Endothelial cell of umbilical vein (primary cell): ENCODE measurements around the gene BSPRY. TPM values are rescaled to one million over a fixed set of nuclear protein-coding genes. Genes with fewer than 3 reads are reported as not detected.

Source experiments
- BruUV-seq: library from RNA; stranded (reverse); fragments of 400-500 nt; replicated peaks from 2 replicates; lab custom pipeline; 2021; lab: Mats Ljungman, UMichigan
- CTCF ChIA-PET: fragments of 300-600, 350-600 bp; sonication (Branson Sonifier 250); formaldehyde crosslinking; loops from one replicate; lab custom pipeline; 2021; ENCODE audit warnings: antibody characterized with exemption, inconsistent platforms; lab: Charles Lee
- POLR2A ChIA-PET: fragments of 300-600, 350-600 bp; sonication (Branson Sonifier 250); formaldehyde crosslinking; loops from one replicate; lab custom pipeline; 2021; ENCODE audit warnings: antibody characterized with exemption, inconsistent platforms; lab: Charles Lee
- DNase-seq: peaks from one replicate; pipeline ENCODE4 v3.0.0-alpha.2; 2011; ENCODE audit warnings: low read depth, low spot score
- FAIRE-seq: peaks from 2 replicates; lab custom pipeline; 2011; peaks lifted over from hg19 to GRCh38; lab: Jason Lieb, UNC
- H2AFZ ChIP-seq: 2 replicates; pipeline ENCODE4 v1.6.0; 2012; ENCODE audit warnings: low read depth, low read length, control low read depth, inconsistent platforms
- H3K27ac ChIP-seq: 2 replicates; pipeline ENCODE4 v1.5.1; 2011; ENCODE audit warnings: low read depth, mild to moderate bottlenecking, control low read depth, low read length, moderate library complexity; ENCODE audit not compliant: insufficient read depth
- H3K27me3 ChIP-seq, 2 experiments: 2 replicates each; pipeline versions ENCODE4 v1.6.0 to v1.6.1; 2011; ENCODE audit warnings: low read length in 2 of 2, mixed read lengths in 1 of 2; ENCODE audit not compliant: control insufficient read depth in 2 of 2, insufficient read depth in 2 of 2
- H3K36me3 ChIP-seq, 2 experiments: 2 replicates in 1 of 2; 3 replicates in 1 of 2; pipeline ENCODE4 v1.5.1; 2011; ENCODE audit warnings: low read length in 2 of 2, mild to moderate bottlenecking in 1 of 2, moderate library complexity in 1 of 2; ENCODE audit not compliant: control insufficient read depth in 2 of 2, insufficient read depth in 2 of 2; ENCODE audit errors: extremely low read depth in 1 of 2
- H3K4me1 ChIP-seq: 3 replicates; pipeline ENCODE4 v1.5.1; 2011; ENCODE audit warnings: mild to moderate bottlenecking, low read length; ENCODE audit not compliant: control insufficient read depth, insufficient read depth; ENCODE audit errors: extremely low read depth
- H3K4me2 ChIP-seq: 2 replicates; pipeline ENCODE4 v1.6.1; 2011; ENCODE audit warnings: low read length, control low read depth, mixed read lengths; ENCODE audit not compliant: insufficient read depth
- H3K4me3 ChIP-seq, 3 experiments: fragments of 200-600 bp in 1 of 3; sonication (generic), shearing (Covaris generic) in 1 of 3; replicated peaks in 1 of 3; 2 replicates each; pipeline ENCODE4 v1.5.1; 2011 to 2016; ENCODE audit warnings: control low read depth in 3 of 3, low read length in 3 of 3, mild to moderate bottlenecking in 2 of 3, inconsistent platforms in 1 of 3, low read depth in 1 of 3, moderate library complexity in 1 of 3; ENCODE audit not compliant: insufficient read depth in 1 of 3
- H3K79me2 ChIP-seq: 2 replicates; pipeline ENCODE4 v1.6.0; 2012; ENCODE audit warnings: low read length, inconsistent platforms; ENCODE audit not compliant: control insufficient read depth, insufficient read depth
- H3K9ac ChIP-seq: replicated peaks from 2 replicates; pipeline ENCODE3; 2011; ENCODE audit warnings: low read length, control low read depth; ENCODE audit not compliant: insufficient read depth; ENCODE audit errors: extremely low read depth
- H3K9me1 ChIP-seq: replicated peaks from 3 replicates; pipeline ENCODE4 v1.6.0; 2011; ENCODE audit warnings: mild to moderate bottlenecking, low read length; ENCODE audit not compliant: control insufficient read depth, insufficient read depth; ENCODE audit errors: extremely low read depth
- H3K9me3 ChIP-seq: replicated peaks from 2 replicates; pipeline ENCODE4 v1.5.1; 2012; ENCODE audit warnings: low read length, inconsistent platforms; ENCODE audit not compliant: control insufficient read depth, insufficient read depth
- H4K20me1 ChIP-seq: replicated peaks from 2 replicates; pipeline ENCODE3; 2011; ENCODE audit warnings: mild to moderate bottlenecking, low read length; ENCODE audit not compliant: control insufficient read depth, insufficient read depth; ENCODE audit errors: extremely low read depth
- CTCF ChIP-seq, 2 donors: IDR thresholded peaks; 1 replicate in 1 of 2; 2 replicates in 1 of 2; pipeline ENCODE4 v1.5.1; 2011; ENCODE audit warnings: low read length in 2 of 2, mild to moderate bottlenecking in 2 of 2, moderate library complexity in 2 of 2, control low read depth in 1 of 2, inconsistent platforms in 1 of 2, low read depth in 1 of 2; ENCODE audit not compliant: insufficient read depth in 1 of 2; ENCODE audit errors: extremely low read depth in 1 of 2
- EZH2 ChIP-seq: IDR thresholded peaks from 2 replicates; pipeline ENCODE4 v1.6.1; 2012; ENCODE audit warnings: borderline replicate concordance, low read depth, mild to moderate bottlenecking, moderate library complexity, low read length, inconsistent platforms; ENCODE audit not compliant: severe bottlenecking
- FOS ChIP-seq: IDR thresholded peaks from 2 replicates; pipeline ENCODE4 v1.6.1; 2011; ENCODE audit warnings: mild to moderate bottlenecking, low read length, moderate library complexity, borderline replicate concordance; ENCODE audit not compliant: insufficient read depth
- GATA2 ChIP-seq: IDR thresholded peaks from 2 replicates; pipeline ENCODE4 v1.7.0; 2011; ENCODE audit warnings: low read depth, mild to moderate bottlenecking, moderate library complexity, mixed read lengths, low read length; ENCODE audit not compliant: insufficient read length, insufficient read depth
- JUN ChIP-seq: IDR thresholded peaks from 2 replicates; pipeline ENCODE4 v1.6.1; 2011; ENCODE audit warnings: borderline replicate concordance, low read depth; ENCODE audit not compliant: insufficient read length, insufficient read depth
- MAX ChIP-seq: IDR thresholded peaks from 2 replicates; pipeline ENCODE4 v1.6.1; 2011; ENCODE audit not compliant: insufficient read depth, insufficient read length
- MYC ChIP-seq: IDR thresholded peaks from one replicate; pipeline ENCODE4 v1.6.1; 2011; ENCODE audit warnings: mild to moderate bottlenecking, low read depth, low read length
- POLR2A ChIP-seq: IDR thresholded peaks from 2 replicates; pipeline ENCODE4 v1.6.1; 2012; ENCODE audit warnings: low read depth, mild to moderate bottlenecking, control low read depth, low read length
- POLR2AphosphoS5 ChIP-seq: IDR thresholded peaks from 2 replicates; pipeline ENCODE4 v1.6.1; 2012; ENCODE audit warnings: low read depth, mild to moderate bottlenecking, control low read depth, low read length, moderate library complexity; ENCODE audit not compliant: insufficient read depth
- dilution Hi-C: fragments of 300-500 bp; cut with MboI; formaldehyde crosslinking; loops from one replicate; pipeline ENCODE4 v1.15.0; 2019; ENCODE audit warnings: low sequenced_read_pairs; ENCODE audit not compliant: extremely low pct_ligation_motif_present
- intact Hi-C: fragments of 100-400 bp; cut with micrococcal nuclease; formaldehyde crosslinking; loops from one replicate; pipeline ENCODE4 v1.10.0; 2022
- polyA plus RNA-seq, 4 experiments: library from polyadenylated mRNA; depleted of rRNA in 3 of 4; stranded (reverse) in 3 of 4; unstranded in 1 of 4; fragments of >200 nt; gene quantifications; 2 replicates each; pipeline versions ENCODE4 v1.2.1 to v1.2.3, GENCODE V29; 2011 to 2012; ENCODE audit warnings: missing spikeins in 1 of 4
- total RNA-seq: library from RNA; stranded (reverse); gene quantifications from 2 replicates; pipeline ENCODE4 v1.2.3, GENCODE V29; 2021

The BSPRY gene
- total and polyA plus RNA-seq, 2 donors (not counting 3 experiments of a cell fraction or from before 2014, with no cell fraction given), result not detected

- no TSS peak for BruUV-seq
- CTCF ChIA-PET, result no interaction called here
- H3K36me3 ChIP-seq, result no peaks in the 10 kb centered on the region
- no peak overlapping the region for H3K4me2 ChIP-seq
- no peaks in the 10 kb centered on the region for H3K9me1 ChIP-seq
- H3K79me2 ChIP-seq, result no peaks in the 10 kb centered on the region
- H3K4me1 ChIP-seq, result no peaks in the 10 kb centered on the region
- POLR2A ChIA-PET, result no interaction called here
- no peaks in the 10 kb centered on the region for H4K20me1 ChIP-seq
- no peak overlapping the region for H3K4me3 ChIP-seq
- H3K27ac ChIP-seq, result no peak overlapping the region
- FAIRE-seq, result no peak
- no peak overlapping the region for H2AFZ ChIP-seq
- DNase-seq, result no peak
- intact Hi-C loops, result no loop called here
- H3K9ac ChIP-seq, result no peak overlapping the region
- no peaks in the 10 kb centered on the region for H3K9me3 ChIP-seq
- dilution Hi-C loops, result no loop called here
- no peak for TF ChIP-seq MYC
- TF ChIP-seq FOS, result no peak
- TF ChIP-seq POLR2A, result no peak
- TF ChIP-seq JUN, result no peak
- TF ChIP-seq GATA2, result no peak
- TF ChIP-seq EZH2, result no peak
- TF ChIP-seq POLR2AphosphoS5, result no peak
- TF ChIP-seq MAX, result no peak
- no peak for TF ChIP-seq CTCF (IDR thresholded peaks at IDR 0.05; ENCODE audit: extremely low read depth in 1 of 2, insufficient read depth in 1 of 2, low read depth in 1 of 2, low read length in 2 of 2)
- H3K27me3 ChIP-seq, result no peaks in the 10 kb centered on the region
Measured at GRCh38 chr9:113381909-113382411, 32.6 kb downstream of the BSPRY start.
